ENCODE measurements around the gene PRDM8.
A peak's percentile ranks its signal among the peaks of the same experiment; 100 is the strongest.

PRDM8 gene

DNA sequence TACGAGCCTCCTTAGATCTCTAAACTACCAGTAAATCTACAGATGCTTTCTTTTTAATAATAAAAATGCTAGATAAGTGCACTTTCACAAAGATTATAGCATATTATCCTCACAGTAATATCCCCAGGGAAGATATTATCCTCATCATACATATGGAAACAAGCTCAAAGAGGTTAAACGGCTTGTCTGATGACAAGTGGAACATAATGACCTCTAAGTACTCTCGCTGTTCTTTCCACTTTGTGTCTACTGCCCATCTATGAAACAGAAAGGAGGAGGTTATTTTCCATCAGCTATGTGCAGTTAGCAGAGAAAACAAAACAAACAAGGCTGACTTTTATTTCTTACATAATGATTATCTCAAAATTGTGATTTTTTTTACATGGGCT lies 42.8 kb upstream of the PRDM8 start:
- no peak overlapping the region for H4K91ac ChIP-seq (ENCODE audit: low read depth, low read length)
- no peak overlapping the region for H4K12ac ChIP-seq (ENCODE audit: low read depth, low read length)
- no peak overlapping the region for H3K4me3 ChIP-seq (ENCODE audit: low read depth, low read length)
- H3K9ac ChIP-seq (ENCODE audit: low read length) = no peak overlapping the region
- H3K27ac ChIP-seq (ENCODE audit: low read depth, low read length) = no peak overlapping the region
- H2BK5ac ChIP-seq (ENCODE audit: low read depth, low read length, poor library complexity) = no peak overlapping the region
- no peak overlapping the region for H3K4me2 ChIP-seq (ENCODE audit: low read length)
- no peaks in the 10 kb centered on the region for H3K27me3 ChIP-seq (ENCODE audit: insufficient read depth, low read length)
- H4K8ac ChIP-seq (ENCODE audit: low read depth, low read length) = no peak overlapping the region
- H2AFZ ChIP-seq (ENCODE audit: insufficient read depth, low read length, poor library complexity) = no peak overlapping the region
- H2AK5ac ChIP-seq (ENCODE audit: low read length) = no peak overlapping the region
- no peaks in the 10 kb centered on the region for H3K4me1 ChIP-seq (ENCODE audit: control insufficient read depth in 1 of 2, insufficient read depth in 2 of 2, low read length in 2 of 2)
- no peak overlapping the region for H3K18ac ChIP-seq (ENCODE audit: low read length)
- no peaks in the 10 kb centered on the region for H3K79me1 ChIP-seq (ENCODE audit: low read length)
- peak in 1 of 2 donors; percentile 11 for DNase-seq
- no peak overlapping the region for H2BK12ac ChIP-seq (ENCODE audit: low read length)
- H3K36me3 ChIP-seq (ENCODE audit: control insufficient read depth in 1 of 2, insufficient read depth in 2 of 2, low read length in 2 of 2) = no peaks in the 10 kb centered on the region
- no peaks in the 10 kb centered on the region for H3K9me3 ChIP-seq (ENCODE audit: insufficient read depth, low read depth, low read length)
- H2BK120ac ChIP-seq (ENCODE audit: insufficient read depth, low read length, poor library complexity) = no peak overlapping the region
- H3K79me2 ChIP-seq (ENCODE audit: control insufficient read depth, insufficient read depth, low read length, poor library complexity) = no peaks in the 10 kb centered on the region
- no CpG with 5 or more reads among the region's 3 CpGs for WGBS (ENCODE audit: extremely low coverage, insufficient coverage, insufficient read length)
- no peak overlapping the region for H3K23ac ChIP-seq (ENCODE audit: low read length)
- H3K14ac ChIP-seq (ENCODE audit: low read length) = no peak overlapping the region
- H3K4ac ChIP-seq (ENCODE audit: low read depth, low read length) = no peak overlapping the region

DNA sequence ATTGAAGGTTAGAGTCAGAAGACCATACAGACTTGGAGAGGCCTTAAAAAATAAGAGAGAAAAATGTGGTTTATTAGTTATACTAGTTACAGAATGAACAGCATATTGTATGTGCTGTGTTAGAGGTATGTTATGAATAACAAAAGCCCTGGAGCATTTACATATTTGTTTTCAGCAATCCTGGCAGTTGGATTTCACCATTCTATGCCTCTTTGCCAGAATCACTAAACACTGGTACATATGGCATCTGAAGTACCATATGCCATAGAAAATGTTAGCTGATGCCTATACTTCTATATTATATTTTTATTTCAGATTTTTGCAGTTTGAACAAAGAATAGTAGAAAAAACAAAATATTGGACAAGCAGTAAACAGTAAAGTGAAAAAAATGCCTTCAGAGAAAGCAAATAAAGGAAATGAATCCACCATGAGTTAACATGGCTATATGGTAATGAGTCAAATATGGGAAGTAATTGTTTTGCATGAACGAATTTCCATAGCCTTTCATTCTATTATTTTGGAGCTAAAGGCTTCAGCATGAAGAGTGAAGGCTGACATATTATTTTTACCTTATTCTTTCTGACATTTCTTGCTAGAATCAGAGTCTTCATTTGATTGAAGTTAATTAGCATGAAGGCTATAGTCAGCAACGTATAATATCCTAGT lies 41.9 kb upstream of the PRDM8 start:
- no peak overlapping the region for H2AFZ ChIP-seq (ENCODE audit: insufficient read depth, low read length, poor library complexity)
- H2BK5ac ChIP-seq (ENCODE audit: low read depth, low read length, poor library complexity) = no peak overlapping the region
- H4K12ac ChIP-seq (ENCODE audit: low read depth, low read length) = no peak overlapping the region
- no peaks in the 10 kb centered on the region for H3K4me1 ChIP-seq (ENCODE audit: control insufficient read depth in 1 of 2, insufficient read depth in 2 of 2, low read length in 2 of 2)
- no peak overlapping the region for H3K27ac ChIP-seq (ENCODE audit: low read depth, low read length)
- H3K36me3 ChIP-seq (ENCODE audit: control insufficient read depth in 1 of 2, insufficient read depth in 2 of 2, low read length in 2 of 2) = no peaks in the 10 kb centered on the region
- H3K4me3 ChIP-seq (ENCODE audit: low read depth, low read length) = no peak overlapping the region
- H3K18ac ChIP-seq (ENCODE audit: low read length) = no peak overlapping the region
- no peak overlapping the region for H4K91ac ChIP-seq (ENCODE audit: low read depth, low read length)
- no peak overlapping the region for H3K23ac ChIP-seq (ENCODE audit: low read length)
- H2BK12ac ChIP-seq (ENCODE audit: low read length) = no peak overlapping the region
- no peak overlapping the region for H3K9ac ChIP-seq (ENCODE audit: low read length)
- no peak overlapping the region for H4K8ac ChIP-seq (ENCODE audit: low read depth, low read length)
- peak; percentile 7 to 55 for DNase-seq
- no peaks in the 10 kb centered on the region for H3K9me3 ChIP-seq (ENCODE audit: insufficient read depth, low read depth, low read length)
- H3K27me3 ChIP-seq (ENCODE audit: insufficient read depth, low read length) = no peaks in the 10 kb centered on the region
- no peak overlapping the region for H2AK5ac ChIP-seq (ENCODE audit: low read length)
- H3K79me2 ChIP-seq (ENCODE audit: control insufficient read depth, insufficient read depth, low read length, poor library complexity) = no peaks in the 10 kb centered on the region
- no peak overlapping the region for H3K4ac ChIP-seq (ENCODE audit: low read depth, low read length)
- no peaks in the 10 kb centered on the region for H3K79me1 ChIP-seq (ENCODE audit: low read length)
- no peak overlapping the region for H3K4me2 ChIP-seq (ENCODE audit: low read length)
- no CpG with 5 or more reads among the region's 2 CpGs for WGBS (ENCODE audit: extremely low coverage, insufficient coverage, insufficient read length)
- H2BK120ac ChIP-seq (ENCODE audit: insufficient read depth, low read length, poor library complexity) = no peak overlapping the region
- H3K14ac ChIP-seq (ENCODE audit: low read length) = no peak overlapping the region

DNA sequence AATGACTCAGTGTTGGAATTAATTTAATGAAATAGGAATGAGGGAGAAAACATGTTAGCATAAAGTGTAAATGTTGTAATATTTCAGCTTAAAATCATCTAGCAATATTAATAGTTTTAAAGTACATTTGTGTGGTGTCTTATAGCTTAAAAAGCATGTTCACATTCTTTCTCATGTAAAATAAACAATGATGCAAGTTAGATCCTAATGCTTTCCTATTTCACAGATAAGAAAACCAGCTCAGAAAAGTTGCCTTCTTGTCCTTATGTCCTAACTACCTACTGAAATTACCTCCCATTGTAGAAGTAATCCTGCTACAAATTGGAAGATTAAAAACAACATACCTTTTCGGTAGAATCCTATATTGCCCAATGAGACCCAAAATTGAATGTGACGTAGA lies 40.9 kb upstream of the PRDM8 start:
- DNase-seq = no peak
- Histone ChIP-seq H3K4me2 (ENCODE audit: low read length) (no peak overlapping the region), H3K36me3 (ENCODE audit: control insufficient read depth in 1 of 2, insufficient read depth in 2 of 2, low read length in 2 of 2) (no peaks in the 10 kb centered on the region), H3K9me3 (ENCODE audit: insufficient read depth, low read depth, low read length) (no peaks in the 10 kb centered on the region), H3K79me2 (ENCODE audit: control insufficient read depth, insufficient read depth, low read length, poor library complexity) (no peaks in the 10 kb centered on the region), H3K27ac (ENCODE audit: low read depth, low read length) (no peak overlapping the region), H4K8ac (ENCODE audit: low read depth, low read length) (no peak overlapping the region), H4K12ac (ENCODE audit: low read depth, low read length) (no peak overlapping the region), H2BK120ac (ENCODE audit: insufficient read depth, low read length, poor library complexity) (no peak overlapping the region), H3K23ac (ENCODE audit: low read length) (no peak overlapping the region), H2AFZ (ENCODE audit: insufficient read depth, low read length, poor library complexity) (no peak overlapping the region), H3K9ac (ENCODE audit: low read length) (no peak overlapping the region), H3K4me3 (ENCODE audit: low read depth, low read length) (no peak overlapping the region), H3K79me1 (ENCODE audit: low read length) (no peaks in the 10 kb centered on the region), H3K14ac (ENCODE audit: low read length) (no peak overlapping the region), H2BK12ac (ENCODE audit: low read length) (no peak overlapping the region), H3K18ac (ENCODE audit: low read length) (no peak overlapping the region), H3K27me3 (ENCODE audit: insufficient read depth, low read length) (no peaks in the 10 kb centered on the region), H3K4me1 (ENCODE audit: control insufficient read depth in 1 of 2, insufficient read depth in 2 of 2, low read length in 2 of 2) (no peaks in the 10 kb centered on the region), H3K4ac (ENCODE audit: low read depth, low read length) (no peak overlapping the region), H4K91ac (ENCODE audit: low read depth, low read length) (no peak overlapping the region), H2AK5ac (ENCODE audit: low read length) (no peak overlapping the region), H2BK5ac (ENCODE audit: low read depth, low read length, poor library complexity) (no peak overlapping the region)
- no CpG with 5 or more reads among the region's 2 CpGs for WGBS (ENCODE audit: extremely low coverage, insufficient coverage, insufficient read length)

DNA sequence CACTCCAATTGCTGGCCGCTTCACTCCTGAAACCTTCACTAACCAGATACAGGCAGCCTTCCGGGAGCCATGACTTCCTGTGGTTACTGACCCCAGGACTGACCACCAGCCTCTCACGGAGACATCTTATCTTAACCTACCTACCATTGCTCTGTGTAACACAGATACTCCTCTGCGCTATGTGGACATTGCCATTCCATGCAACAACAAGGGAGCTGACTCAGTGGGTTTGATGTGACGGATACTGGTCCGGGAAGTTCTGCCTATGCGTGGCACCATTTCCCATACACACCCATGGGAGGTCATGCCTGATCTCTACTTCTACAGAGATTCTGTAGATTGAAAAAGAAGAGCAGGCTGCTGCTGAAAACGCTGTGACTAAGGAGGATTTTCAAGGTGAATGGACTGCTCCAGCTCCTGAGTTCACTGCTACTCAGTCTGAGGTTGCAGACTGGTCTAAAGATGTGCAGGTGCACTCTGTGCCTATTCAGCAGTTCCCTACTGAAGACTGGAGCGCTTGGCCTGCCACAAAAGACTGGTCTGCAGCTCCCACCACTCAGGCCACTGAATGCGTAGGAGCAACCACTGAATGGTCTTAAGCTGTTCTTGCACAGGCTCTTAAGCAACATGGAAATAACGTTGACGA lies 35.8 kb upstream of the PRDM8 start:
- H2AFZ ChIP-seq (ENCODE audit: insufficient read depth, low read length, poor library complexity) = no peak overlapping the region
- no peak overlapping the region for H3K9ac ChIP-seq (ENCODE audit: low read length)
- H2AK5ac ChIP-seq (ENCODE audit: low read length) = no peak overlapping the region
- no peak overlapping the region for H3K4ac ChIP-seq (ENCODE audit: low read depth, low read length)
- WGBS (ENCODE audit: extremely low coverage, insufficient coverage, insufficient read length) = no CpG with 5 or more reads among the region's 12 CpGs
- H2BK5ac ChIP-seq (ENCODE audit: low read depth, low read length, poor library complexity) = no peak overlapping the region
- H3K36me3 ChIP-seq (ENCODE audit: control insufficient read depth in 1 of 2, insufficient read depth in 2 of 2, low read length in 2 of 2) = no peaks in the 10 kb centered on the region
- H2BK120ac ChIP-seq (ENCODE audit: insufficient read depth, low read length, poor library complexity) = no peak overlapping the region
- DNase-seq = no peak
- H3K4me1 ChIP-seq (ENCODE audit: control insufficient read depth in 1 of 2, insufficient read depth in 2 of 2, low read length in 2 of 2) = no peaks in the 10 kb centered on the region
- no peaks in the 10 kb centered on the region for H3K79me2 ChIP-seq (ENCODE audit: control insufficient read depth, insufficient read depth, low read length, poor library complexity)
- no peak overlapping the region for H3K18ac ChIP-seq (ENCODE audit: low read length)
- H3K4me2 ChIP-seq (ENCODE audit: low read length) = no peak overlapping the region
- H3K4me3 ChIP-seq (ENCODE audit: low read depth, low read length) = no peak overlapping the region
- H3K14ac ChIP-seq (ENCODE audit: low read length) = no peak overlapping the region
- H3K79me1 ChIP-seq (ENCODE audit: low read length) = no peaks in the 10 kb centered on the region
- no peak overlapping the region for H4K12ac ChIP-seq (ENCODE audit: low read depth, low read length)
- H4K8ac ChIP-seq (ENCODE audit: low read depth, low read length) = no peak overlapping the region
- H2BK12ac ChIP-seq (ENCODE audit: low read length) = no peak overlapping the region
- no peak overlapping the region for H3K27ac ChIP-seq (ENCODE audit: low read depth, low read length)
- no peak overlapping the region for H3K23ac ChIP-seq (ENCODE audit: low read length)
- no peak overlapping the region for H4K91ac ChIP-seq (ENCODE audit: low read depth, low read length)
- no peaks in the 10 kb centered on the region for H3K27me3 ChIP-seq (ENCODE audit: insufficient read depth, low read length)
- H3K9me3 ChIP-seq (ENCODE audit: insufficient read depth, low read depth, low read length) = no peaks in the 10 kb centered on the region
